Right lung (tissue), 5 donors: ENCODE data around the gene COQ9. TPM values are rescaled to one million over a fixed set of nuclear protein-coding genes. Genes with fewer than 3 reads are reported as not detected.

Source experiments
- DNase-seq, 2 donors: peaks; one replicate each; pipeline ENCODE4 v3.0.0-alpha.2; 2013
- polyA plus RNA-seq, 5 donors: library from polyadenylated mRNA; unstranded; fragments of 120-200 nt; gene quantifications; one replicate each; pipeline versions ENCODE4 v1.2.1 to v1.2.3, GENCODE V29; 2013; ENCODE audit warnings: inconsistent platforms in 1 of 5, low replicate concordance in 1 of 5; ENCODE audit not compliant: insufficient read length in 5 of 5, insufficient read depth in 1 of 5

The COQ9 gene
- polyA plus RNA-seq, 5 donors = 57.0 to 65.0 (median 59.4) TPM

- no peak for DNase-seq
These were observed 60.1 kb downstream of the COQ9 start for GRCh38 chr16:57507136-57508034.

- no peak for DNase-seq
These were observed 60.8 kb downstream of the COQ9 start for GRCh38 chr16:57508035-57508425.

DNA sequence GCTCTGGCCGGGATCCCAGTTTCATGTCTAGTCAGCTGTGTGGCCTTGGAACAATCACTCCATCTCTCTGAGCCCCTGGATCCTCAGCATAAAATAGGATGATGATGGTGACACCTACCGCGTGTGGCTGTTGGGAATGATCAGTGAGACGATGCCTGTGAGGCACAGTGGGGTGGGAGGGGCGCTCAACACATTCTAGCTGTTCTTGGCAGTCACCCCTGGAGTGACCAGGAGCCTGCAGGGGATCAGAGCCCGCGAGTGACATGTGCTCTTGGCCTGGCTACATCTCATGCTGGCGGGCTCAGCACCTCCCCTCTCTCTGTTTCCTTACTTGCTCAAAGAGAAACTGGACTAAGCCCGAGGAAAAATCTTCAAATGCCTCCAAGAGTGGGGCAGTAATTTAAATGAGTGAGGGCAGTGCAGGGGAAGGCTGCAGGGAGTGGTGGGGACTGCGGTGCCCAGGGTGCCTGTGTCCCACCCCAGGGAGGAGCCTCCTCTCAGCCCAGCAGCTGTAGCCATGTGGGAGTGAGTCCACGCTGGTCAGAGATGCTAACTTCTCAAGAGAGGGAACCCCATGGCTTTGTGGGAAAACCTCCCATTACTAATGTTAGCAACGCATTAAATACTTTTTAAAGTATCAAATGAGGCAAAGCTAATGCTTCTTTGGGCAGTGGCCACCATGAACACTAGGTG, 62.1 kb downstream of the COQ9 start:
- DNase-seq = no peak

- DNase-seq = no peak
These were observed 63.0 kb downstream of the COQ9 start for GRCh38 chr16:57510016-57510871.

Other genes starting within 250 kb of the COQ9 start
- 10 to 100 TPM; 64.8 to 81.7 (median 69.6) TPM for gene ARL2BP, start 202.2 kb upstream of the COQ9 start, polyA plus RNA-seq
- 1 to 10 TPM; 3.2 to 7.5 (median 5.4) TPM for gene PLLP, start 162.8 kb upstream of the COQ9 start, polyA plus RNA-seq
- gene CCL22, start 88.7 kb upstream of the COQ9 start, polyA plus RNA-seq = under 1 TPM; 0.15 to 0.39 (median 0.22) TPM
- gene CX3CL1, start 75.0 kb upstream of the COQ9 start, polyA plus RNA-seq = 10 to 100 TPM in 2 of 5 donors, 1 to 10 TPM in 3; 8.4 to 13.3 (median 9.5) TPM
- gene CCL17, start 42.7 kb upstream of the COQ9 start, polyA plus RNA-seq = not detected
- gene CIAPIN1, start 94 bp upstream of the COQ9 start, polyA plus RNA-seq = 10 to 100 TPM; 57.9 to 79.3 (median 75.1) TPM
- gene POLR2C, start 15.2 kb downstream of the COQ9 start, polyA plus RNA-seq = 10 to 100 TPM; 74.4 to 87.6 (median 77.5) TPM
- 10 to 100 TPM; 26.4 to 36.5 (median 30.7) TPM for gene DOK4, start 39.0 kb downstream of the COQ9 start, polyA plus RNA-seq
- gene CCDC102A, start 89.1 kb downstream of the COQ9 start, polyA plus RNA-seq = 10 to 100 TPM; 11.1 to 20.4 (median 14.2) TPM
- 1 to 10 TPM in 1 of 5 donors, under 1 TPM in 4; 0.59 to 1.3 (median 0.69) TPM for gene ADGRG5, start 95.2 kb downstream of the COQ9 start, polyA plus RNA-seq
- gene ADGRG1, start 181.2 kb downstream of the COQ9 start, polyA plus RNA-seq = 10 to 100 TPM; 14.9 to 20.2 (median 18.6) TPM
- gene ADGRG3, start 220.8 kb downstream of the COQ9 start, polyA plus RNA-seq = 1 to 10 TPM in 2 of 5 donors, under 1 TPM in 3; 0.38 to 1.2 (median 0.86) TPM
- 1 to 10 TPM in 4 of 5 donors, under 1 TPM in 1; 0.54 to 4.5 (median 2.8) TPM for gene DRC7, start 247.3 kb downstream of the COQ9 start, polyA plus RNA-seq